ENCODE measurements around the gene USP3. TPM values are rescaled to one million over a fixed set of nuclear protein-coding genes. Genes with fewer than 3 reads are reported as not detected.
A peak's percentile ranks its signal among the peaks of the same experiment; 100 is the strongest.

USP3 gene
- total RNA-seq, 2 donors from 2014 or later = 48.8 to 50.1 TPM

DNA sequence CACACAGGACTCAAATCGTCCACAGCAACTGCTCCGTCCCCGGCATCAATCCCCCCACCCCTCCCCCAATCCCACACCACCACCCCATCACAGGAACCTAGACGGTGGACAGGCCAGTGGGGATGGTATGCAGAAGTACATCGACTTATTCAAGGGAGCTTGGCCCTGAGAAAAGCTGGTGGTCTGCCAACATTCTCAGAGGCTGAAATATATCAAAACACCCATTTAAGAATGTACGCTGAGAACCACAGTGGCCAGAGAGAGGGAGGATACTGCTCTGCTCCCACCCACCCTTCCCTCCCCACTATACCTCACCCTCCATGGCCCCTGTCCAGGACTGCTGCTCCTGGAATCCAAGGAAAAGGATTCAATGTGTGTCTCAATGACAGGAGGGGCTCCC is 12.4 kb upstream of the USP3 start:
- WGBS, 2 donors = 51 to 63% methylated on average over 6 of the region's 6 CpGs
- intact Hi-C loops (cut with DNase I) = no loop called here

DNA sequence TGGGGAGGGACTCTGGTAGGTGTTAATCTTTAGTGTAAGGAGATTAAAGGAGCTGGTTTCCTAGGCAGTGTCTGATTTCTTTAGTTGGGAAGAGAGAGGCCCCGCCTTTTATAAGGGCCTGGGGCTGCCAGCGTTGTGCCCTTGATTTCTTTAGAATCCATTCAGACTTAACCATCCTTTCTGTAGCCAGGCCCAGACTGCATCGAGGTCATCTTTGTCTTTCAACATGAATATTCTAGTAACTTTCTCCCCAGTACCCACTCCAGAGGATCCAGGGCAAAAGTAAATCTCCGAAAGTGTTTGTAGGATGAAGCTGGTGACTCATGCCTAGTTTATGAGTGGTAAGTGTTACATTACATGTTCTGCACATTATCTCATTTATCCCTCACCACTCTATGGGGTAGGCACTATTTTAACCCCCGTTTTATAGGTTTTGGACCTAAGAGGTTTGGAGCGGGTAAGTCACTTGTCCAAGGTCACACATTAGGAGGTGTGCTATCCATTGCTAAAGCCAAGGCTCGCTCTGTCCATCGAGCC is 11.8 kb upstream of the USP3 start:
- Histone ChIP-seq H3K27ac (no peak overlapping the region), H3K36me3 (replicated peaks in 1 of 2; ENCODE audit: insufficient read depth in 1 of 2, low read depth in 2 of 2) (no peaks in the 10 kb centered on the region), H3K9me3 (no peaks in the 10 kb centered on the region), H3K4me3 (no peak overlapping the region), H3K27me3 (no peaks in the 10 kb centered on the region), H3K4me1 (no peaks in the 10 kb centered on the region)
- intact Hi-C loops (cut with DNase I) = no loop called here
- no peak for TF ChIP-seq POLR2A (IDR thresholded peaks at IDR 0.05)
- TF ChIP-seq, protein P1, sequence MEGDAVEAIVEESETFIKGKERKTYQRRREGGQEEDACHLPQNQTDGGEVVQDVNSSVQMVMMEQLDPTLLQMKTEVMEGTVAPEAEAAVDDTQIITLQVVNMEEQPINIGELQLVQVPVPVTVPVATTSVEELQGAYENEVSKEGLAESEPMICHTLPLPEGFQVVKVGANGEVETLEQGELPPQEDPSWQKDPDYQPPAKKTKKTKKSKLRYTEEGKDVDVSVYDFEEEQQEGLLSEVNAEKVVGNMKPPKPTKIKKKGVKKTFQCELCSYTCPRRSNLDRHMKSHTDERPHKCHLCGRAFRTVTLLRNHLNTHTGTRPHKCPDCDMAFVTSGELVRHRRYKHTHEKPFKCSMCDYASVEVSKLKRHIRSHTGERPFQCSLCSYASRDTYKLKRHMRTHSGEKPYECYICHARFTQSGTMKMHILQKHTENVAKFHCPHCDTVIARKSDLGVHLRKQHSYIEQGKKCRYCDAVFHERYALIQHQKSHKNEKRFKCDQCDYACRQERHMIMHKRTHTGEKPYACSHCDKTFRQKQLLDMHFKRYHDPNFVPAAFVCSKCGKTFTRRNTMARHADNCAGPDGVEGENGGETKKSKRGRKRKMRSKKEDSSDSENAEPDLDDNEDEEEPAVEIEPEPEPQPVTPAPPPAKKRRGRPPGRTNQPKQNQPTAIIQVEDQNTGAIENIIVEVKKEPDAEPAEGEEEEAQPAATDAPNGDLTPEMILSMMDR (IDR thresholded peaks at IDR 0.05) = no peak
- 73 to 81% methylated on average over 8 of the region's 8 CpGs for WGBS, 2 donors
- no peak for ATAC-seq
- no peak for DNase-seq

More for the DNA sequence above, 12.4 kb upstream of the USP3 start:
- H3K4me1 ChIP-seq = no peaks in the 10 kb centered on the region
- H3K4me3 ChIP-seq = no peak overlapping the region
- H3K27ac ChIP-seq = peak overlapping the region in 1 of 4 donors; percentile 53
- no peaks in the 10 kb centered on the region for H3K27me3 ChIP-seq
- no peaks in the 10 kb centered on the region for H3K9me3 ChIP-seq
- TF ChIP-seq, protein P1 (IDR thresholded peaks at IDR 0.05) = no peak
- no peak for TF ChIP-seq POLR2A (IDR thresholded peaks at IDR 0.05)
- H3K36me3 ChIP-seq (replicated peaks in 1 of 2; ENCODE audit: insufficient read depth in 1 of 2, low read depth in 2 of 2) = no peaks in the 10 kb centered on the region
- ATAC-seq = no peak
- no peak for DNase-seq

DNA sequence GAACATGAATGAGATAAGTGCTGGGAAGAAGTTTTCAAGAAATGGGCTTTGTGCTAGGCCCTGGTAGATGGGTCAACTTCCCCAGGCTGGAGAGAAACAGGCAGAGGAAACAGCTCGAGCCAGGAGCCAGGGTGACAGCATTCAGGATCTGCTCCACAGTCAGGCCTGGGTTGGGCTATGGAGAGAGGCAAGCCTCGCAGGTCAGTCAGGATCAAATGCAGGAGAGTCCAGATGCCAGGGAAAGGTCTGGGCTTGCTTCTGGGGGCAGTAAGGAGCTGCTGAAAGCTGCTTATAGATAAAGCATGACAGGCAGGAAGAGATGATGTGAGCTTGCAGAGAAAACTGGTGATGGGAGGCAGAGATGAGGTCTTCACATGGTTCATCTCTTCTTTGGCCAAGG is 11.0 kb upstream of the USP3 start:
- no peak for TF ChIP-seq POLR2A (IDR thresholded peaks at IDR 0.05)
- TF ChIP-seq, protein P1 (IDR thresholded peaks at IDR 0.05) = no peak
- no peaks in the 10 kb centered on the region for H3K36me3 ChIP-seq (replicated peaks in 1 of 2; ENCODE audit: insufficient read depth in 1 of 2, low read depth in 2 of 2)
- no peaks in the 10 kb centered on the region for H3K9me3 ChIP-seq
- ATAC-seq (no peak), DNase-seq (no peak)
- no peak overlapping the region for H3K27ac ChIP-seq
- no peaks in the 10 kb centered on the region for H3K4me1 ChIP-seq
- WGBS, 2 donors = 78 to 86% methylated on average over 2 of the region's 2 CpGs
- no peaks in the 10 kb centered on the region for H3K27me3 ChIP-seq
- no peak overlapping the region for H3K4me3 ChIP-seq
- intact Hi-C loops (cut with DNase I) = no loop called here

DNA sequence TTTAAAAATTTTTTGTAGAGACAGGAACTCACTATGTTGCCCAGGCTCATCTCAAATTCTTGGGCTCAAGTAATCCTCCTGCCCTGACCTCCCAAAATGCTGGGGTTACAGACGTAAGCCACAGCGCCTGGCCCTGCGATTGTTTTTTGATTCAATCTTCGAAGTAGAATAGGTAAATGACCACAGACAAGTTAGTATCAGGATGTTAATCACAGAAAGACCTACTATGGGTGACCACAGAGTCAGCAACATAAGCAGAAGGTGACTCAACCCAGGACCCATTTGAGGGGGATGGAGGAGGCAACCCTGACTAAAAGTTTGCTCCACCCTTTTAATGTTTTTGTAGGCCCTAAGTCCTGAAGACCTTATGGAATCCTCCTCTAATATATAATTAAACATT is 10.0 kb upstream of the USP3 start:
- WGBS, 2 donors = 86 to 94% methylated on average over 4 of the region's 4 CpGs
- no peaks in the 10 kb centered on the region for H3K4me1 ChIP-seq
- TF ChIP-seq POLR2A (IDR thresholded peaks at IDR 0.05) = no peak
- TF ChIP-seq, protein P1 (IDR thresholded peaks at IDR 0.05) = no peak
- no peaks in the 10 kb centered on the region for H3K36me3 ChIP-seq (replicated peaks in 1 of 2; ENCODE audit: insufficient read depth in 1 of 2, low read depth in 2 of 2)
- no peak for ATAC-seq
- no peaks in the 10 kb centered on the region for H3K9me3 ChIP-seq
- H3K27me3 ChIP-seq = no peaks in the 10 kb centered on the region
- H3K4me3 ChIP-seq = no peak overlapping the region
- intact Hi-C loops (cut with DNase I) = no loop called here
- H3K27ac ChIP-seq = no peak overlapping the region
- DNase-seq = no peak

DNA sequence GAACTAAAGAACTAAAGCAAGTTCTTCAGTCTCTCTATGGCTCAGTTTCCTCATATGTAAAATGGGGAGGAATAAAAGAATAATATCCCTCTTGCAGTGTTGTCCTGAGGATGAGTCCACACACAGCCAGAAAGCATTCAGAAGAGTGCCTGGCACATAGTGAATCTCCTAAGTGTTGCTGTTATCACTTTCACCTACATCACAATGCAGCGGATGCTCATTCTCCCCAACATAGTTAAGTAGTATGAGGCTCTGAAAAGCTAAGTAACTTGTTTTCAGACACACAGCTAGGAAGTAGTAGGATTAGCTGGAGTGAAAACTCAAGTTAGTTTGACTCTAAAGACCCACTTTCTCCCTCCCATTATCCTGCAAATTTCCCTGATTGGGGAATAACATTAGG is 9.1 kb upstream of the USP3 start:
- ATAC-seq (no peak), DNase-seq (no peak)
- H3K9me3 ChIP-seq = no peaks in the 10 kb centered on the region
- H3K4me1 ChIP-seq = peaks cover 8% of the 10 kb centered on the region
- intact Hi-C loops (cut with DNase I) = no loop called here
- no peak overlapping the region for H3K4me3 ChIP-seq
- WGBS, 2 donors = 86 to 88% methylated on average over 1 of the region's 1 CpG
- H3K27ac ChIP-seq = no peak overlapping the region
- no peak for TF ChIP-seq POLR2A (IDR thresholded peaks at IDR 0.05)
- TF ChIP-seq, protein P1 (IDR thresholded peaks at IDR 0.05) = no peak
- no peaks in the 10 kb centered on the region for H3K36me3 ChIP-seq (replicated peaks in 1 of 2; ENCODE audit: insufficient read depth in 1 of 2, low read depth in 2 of 2)
- H3K27me3 ChIP-seq = no peaks in the 10 kb centered on the region

Data from body of pancreas (tissue), 4 donors.